Keratinocyte (primary cell): ENCODE data around the gene UXS1. TPM values are rescaled to one million over a fixed set of nuclear protein-coding genes. Genes with fewer than 3 reads are reported as not detected.

Experiments used
- DNase-seq: peaks from one replicate; pipeline ENCODE4 v3.0.0-alpha.2; 2011; ENCODE audit warnings: low read depth, missing footprints, low spot score
- FAIRE-seq: peaks from 2 replicates; lab custom pipeline; 2011; peaks lifted over from hg19 to GRCh38; lab: Jason Lieb, UNC
- H2AFZ ChIP-seq: 2 replicates; pipeline ENCODE4 v1.6.0; 2012; ENCODE audit warnings: low read length, control low read depth, inconsistent platforms; ENCODE audit not compliant: control insufficient read depth
- H3K27ac ChIP-seq: 2 replicates; pipeline ENCODE4 v1.5.1; 2011; ENCODE audit warnings: low read length; ENCODE audit not compliant: control insufficient read depth, insufficient read depth
- H3K27me3 ChIP-seq: 3 replicates; pipeline ENCODE4 v1.6.0; 2011; ENCODE audit warnings: low read length; ENCODE audit not compliant: control insufficient read depth, insufficient read depth; ENCODE audit errors: extremely low read depth
- H3K36me3 ChIP-seq, 2 experiments: 2 replicates in 1 of 2; 3 replicates in 1 of 2; pipeline ENCODE4 v1.5.1; 2011; ENCODE audit warnings: low read length in 2 of 2, mild to moderate bottlenecking in 1 of 2; ENCODE audit not compliant: control insufficient read depth in 2 of 2, insufficient read depth in 2 of 2; ENCODE audit errors: extremely low read depth in 1 of 2
- H3K4me1 ChIP-seq: 3 replicates; pipeline ENCODE4 v1.5.1; 2011; ENCODE audit warnings: low read length; ENCODE audit not compliant: control insufficient read depth, insufficient read depth; ENCODE audit errors: extremely low read depth
- H3K4me2 ChIP-seq: 3 replicates; pipeline ENCODE4 v1.6.0; 2011; ENCODE audit warnings: low read depth, low read length; ENCODE audit not compliant: control insufficient read depth, insufficient read depth; ENCODE audit errors: extremely low read depth
- H3K4me3 ChIP-seq, 3 experiments: fragments of 200-600 bp in 1 of 3; sonication (generic) in 1 of 3; 2 replicates in 2 of 3; 3 replicates in 1 of 3; pipeline ENCODE4 v1.5.1; 2011 to 2016; ENCODE audit warnings: low read length in 3 of 3, mild to moderate bottlenecking in 3 of 3, control low read depth in 2 of 3, inconsistent platforms in 1 of 3, low read depth in 1 of 3, mixed read lengths in 1 of 3, mixed run types in 1 of 3, moderate library complexity in 1 of 3; ENCODE audit not compliant: control insufficient read depth in 2 of 3, insufficient read depth in 2 of 3; ENCODE audit errors: extremely low read depth in 1 of 3
- H3K79me2 ChIP-seq: 2 replicates; pipeline ENCODE4 v1.6.0; 2012; ENCODE audit warnings: low read length; ENCODE audit not compliant: control insufficient read depth, insufficient read depth
- H3K9ac ChIP-seq: 3 replicates; pipeline ENCODE4 v1.6.0; 2011; ENCODE audit warnings: low read length; ENCODE audit not compliant: control insufficient read depth, insufficient read depth; ENCODE audit errors: extremely low read depth
- H3K9me1 ChIP-seq: 3 replicates; pipeline ENCODE4 v1.6.0; 2011; ENCODE audit warnings: low read length; ENCODE audit not compliant: control insufficient read depth, insufficient read depth; ENCODE audit errors: extremely low read depth
- H3K9me3 ChIP-seq: 2 replicates; pipeline ENCODE4 v1.5.1; 2012; ENCODE audit warnings: low read depth, low read length; ENCODE audit not compliant: control insufficient read depth
- H4K20me1 ChIP-seq: 3 replicates; pipeline ENCODE4 v1.6.0; 2011; ENCODE audit warnings: low read length; ENCODE audit not compliant: control insufficient read depth, insufficient read depth; ENCODE audit errors: extremely low read depth
- EZH2 ChIP-seq: IDR thresholded peaks from one replicate; pipeline ENCODE4 v1.6.1; 2012; ENCODE audit warnings: inconsistent platforms, mild to moderate bottlenecking, low read length, moderate library complexity
- dilution Hi-C: fragments of 300-500 bp; cut with MboI; formaldehyde crosslinking; loops from one replicate; pipeline ENCODE4 v1.7.0; 2020; ENCODE audit warnings: low sequenced_read_pairs; ENCODE audit not compliant: extremely low pct_ligation_motif_present
- polyA plus RNA-seq, 5 experiments: library from polyadenylated mRNA; depleted of rRNA in 3 of 5; stranded (reverse) in 3 of 5; stranded (forward) in 1 of 5; unstranded in 1 of 5; fragments of >200 nt; gene quantifications; 1 replicate in 1 of 5; 2 replicates in 3 of 5; 3 replicates in 1 of 5; pipeline versions ENCODE4 v1.2.1 to v1.2.3, GENCODE V29; 2011 to 2012; ENCODE audit warnings: missing spikeins in 2 of 5, low read depth in 1 of 5, low replicate concordance in 1 of 5
- TF ChIP-seq, protein P1 (sequence below), 3 experiments: IDR thresholded peaks in 1 of 3; conservative IDR thresholded peaks in 1 of 3; optimal IDR thresholded peaks in 1 of 3; 2 replicates in 2 of 3; 3 replicates in 1 of 3; pipeline versions ENCODE3 to v1.5.1; 2011; ENCODE audit warnings: low read length in 3 of 3, mild to moderate bottlenecking in 3 of 3, moderate library complexity in 2 of 3, control low read depth in 1 of 3, inconsistent platforms in 1 of 3; ENCODE audit not compliant: insufficient read depth in 2 of 3; ENCODE audit errors: extremely low read depth in 1 of 3

The UXS1 gene
- polyA plus RNA-seq, 1 donor (not counting 4 experiments of a cell fraction or from before 2014, with no cell fraction given), result 43.5 TPM

DNA sequence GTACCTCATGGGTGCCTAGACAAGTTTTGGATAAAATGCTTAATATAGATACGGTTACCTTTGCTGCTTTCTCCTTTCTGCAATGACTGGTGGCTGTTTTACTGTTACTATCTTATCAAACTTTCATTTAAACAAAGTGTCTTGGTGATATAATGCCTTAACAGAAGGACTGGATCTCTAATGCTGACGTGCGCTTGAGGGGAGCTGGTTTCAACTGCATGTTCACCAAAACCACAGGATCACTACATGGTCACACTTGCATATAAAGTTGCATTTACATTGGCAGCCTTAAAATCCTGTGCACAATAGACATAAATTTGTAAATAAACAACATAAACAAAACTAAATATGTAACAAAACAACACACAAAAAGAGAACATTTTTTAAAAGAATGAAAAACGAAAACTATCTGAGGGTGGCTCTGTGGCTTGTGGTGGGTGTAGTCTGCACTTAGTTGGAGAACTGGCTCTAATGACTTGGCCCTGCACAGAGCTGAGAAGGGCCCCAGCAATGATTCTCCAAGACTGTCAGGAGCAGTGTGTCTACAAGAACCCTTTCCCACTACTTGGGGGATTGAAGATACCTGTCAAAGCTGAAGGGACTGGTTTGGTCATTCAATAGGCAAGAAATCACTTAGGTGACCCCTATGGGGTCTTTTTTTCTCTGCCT is 135.5 kb downstream of the UXS1 start:
- no peak for FAIRE-seq
- H2AFZ ChIP-seq, result no peak overlapping the region
- no peak overlapping the region for H3K9ac ChIP-seq
- peaks cover 9% of the 10 kb centered on the region for H3K27me3 ChIP-seq
- H3K4me1 ChIP-seq, result peaks cover 9% of the 10 kb centered on the region
- dilution Hi-C loops, result no loop called here
- H3K27ac ChIP-seq, result no peak overlapping the region
- no peaks in the 10 kb centered on the region for H4K20me1 ChIP-seq
- H3K79me2 ChIP-seq, result no peaks in the 10 kb centered on the region
- TF ChIP-seq EZH2, result no peak
- TF ChIP-seq, protein P1, sequence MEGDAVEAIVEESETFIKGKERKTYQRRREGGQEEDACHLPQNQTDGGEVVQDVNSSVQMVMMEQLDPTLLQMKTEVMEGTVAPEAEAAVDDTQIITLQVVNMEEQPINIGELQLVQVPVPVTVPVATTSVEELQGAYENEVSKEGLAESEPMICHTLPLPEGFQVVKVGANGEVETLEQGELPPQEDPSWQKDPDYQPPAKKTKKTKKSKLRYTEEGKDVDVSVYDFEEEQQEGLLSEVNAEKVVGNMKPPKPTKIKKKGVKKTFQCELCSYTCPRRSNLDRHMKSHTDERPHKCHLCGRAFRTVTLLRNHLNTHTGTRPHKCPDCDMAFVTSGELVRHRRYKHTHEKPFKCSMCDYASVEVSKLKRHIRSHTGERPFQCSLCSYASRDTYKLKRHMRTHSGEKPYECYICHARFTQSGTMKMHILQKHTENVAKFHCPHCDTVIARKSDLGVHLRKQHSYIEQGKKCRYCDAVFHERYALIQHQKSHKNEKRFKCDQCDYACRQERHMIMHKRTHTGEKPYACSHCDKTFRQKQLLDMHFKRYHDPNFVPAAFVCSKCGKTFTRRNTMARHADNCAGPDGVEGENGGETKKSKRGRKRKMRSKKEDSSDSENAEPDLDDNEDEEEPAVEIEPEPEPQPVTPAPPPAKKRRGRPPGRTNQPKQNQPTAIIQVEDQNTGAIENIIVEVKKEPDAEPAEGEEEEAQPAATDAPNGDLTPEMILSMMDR (optimal IDR thresholded peaks at IDR 0.05 in 1 of 3, IDR thresholded peaks at IDR 0.05 in 1 of 3, conservative IDR thresholded peaks at IDR 0.05 in 1 of 3; ENCODE audit: extremely low read depth in 1 of 3, insufficient read depth in 2 of 3, low read length in 3 of 3), result no peak
- H3K9me3 ChIP-seq, result no peaks in the 10 kb centered on the region
- no peak overlapping the region for H3K4me3 ChIP-seq
- H3K36me3 ChIP-seq, result no peaks in the 10 kb centered on the region
- no peaks in the 10 kb centered on the region for H3K9me1 ChIP-seq
- H3K4me2 ChIP-seq, result no peak overlapping the region
- no peak for DNase-seq

DNA sequence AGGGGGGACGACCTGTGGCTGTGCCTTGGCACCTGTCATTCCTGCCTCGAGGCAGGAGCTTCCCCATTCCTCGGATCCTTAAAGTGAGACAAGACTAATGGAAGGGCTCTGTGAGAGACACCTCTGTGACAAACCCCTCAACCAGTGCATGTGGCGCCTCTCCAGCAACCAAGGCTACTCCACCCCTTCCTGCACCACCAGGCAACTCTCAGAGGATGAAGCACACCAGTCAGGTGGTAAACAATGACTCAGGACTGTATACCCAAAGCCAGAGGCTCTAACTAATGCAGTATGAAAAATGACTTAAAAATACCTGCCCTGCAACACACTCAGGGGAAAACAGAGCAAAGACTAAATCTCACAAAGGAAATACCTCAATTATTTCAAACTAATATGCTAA is 136.9 kb downstream of the UXS1 start:
- Histone ChIP-seq H3K9me3 (no peaks in the 10 kb centered on the region), H3K79me2 (no peaks in the 10 kb centered on the region), H3K4me3 (no peak overlapping the region), H3K9ac (no peak overlapping the region), H3K9me1 (no peaks in the 10 kb centered on the region), H4K20me1 (no peaks in the 10 kb centered on the region), H2AFZ (no peak overlapping the region), H3K27ac (no peak overlapping the region), H3K27me3 (peaks cover 9% of the 10 kb centered on the region), H3K4me2 (peak overlapping the region; percentile 54), H3K4me1 (peaks cover 18% of the 10 kb centered on the region), H3K36me3 (no peaks in the 10 kb centered on the region)
- dilution Hi-C loops, result no loop called here
- DNase-seq (no peak), FAIRE-seq (peak; percentile 43)
- TF ChIP-seq, protein P1 (optimal IDR thresholded peaks at IDR 0.05 in 1 of 3, IDR thresholded peaks at IDR 0.05 in 1 of 3, conservative IDR thresholded peaks at IDR 0.05 in 1 of 3; ENCODE audit: extremely low read depth in 1 of 3, insufficient read depth in 2 of 3, low read length in 3 of 3), result no peak
- TF ChIP-seq EZH2, result no peak
